Measurements from ENCODE around the gene BCL7A.

BCL7A gene

DNA sequence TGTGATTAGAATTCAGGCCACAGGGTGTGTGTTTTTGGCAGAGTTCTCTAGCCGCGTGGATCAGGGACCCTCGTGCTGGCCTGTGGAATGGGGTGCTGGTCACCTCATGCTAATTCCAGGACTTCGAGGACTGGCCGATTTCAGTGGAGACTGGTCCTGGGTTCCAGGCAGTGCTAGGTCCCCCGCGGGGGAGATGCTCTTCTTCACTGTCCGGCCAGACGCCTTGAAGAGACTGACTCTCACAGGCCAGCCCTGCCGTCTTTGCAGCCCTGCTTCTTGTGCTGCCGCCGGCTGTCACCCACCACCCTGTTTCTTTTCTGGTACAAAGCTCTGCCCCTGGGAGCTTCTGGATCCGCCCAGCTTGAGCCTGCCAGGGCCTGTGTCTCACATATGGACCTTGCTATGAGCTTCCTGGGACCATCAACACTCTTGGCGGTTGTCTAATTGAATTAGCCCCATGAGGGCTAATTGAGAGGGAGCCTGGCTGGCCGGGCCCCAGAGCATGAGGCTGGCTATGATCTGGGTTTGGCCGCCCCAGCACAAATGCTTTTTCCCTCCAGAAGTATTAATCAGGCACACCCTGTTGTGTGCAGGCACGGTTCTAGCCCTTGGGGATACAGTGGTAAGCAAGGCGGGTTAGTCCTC is 65.1 kb downstream of the BCL7A start:
- TF ChIP-seq, protein P1, sequence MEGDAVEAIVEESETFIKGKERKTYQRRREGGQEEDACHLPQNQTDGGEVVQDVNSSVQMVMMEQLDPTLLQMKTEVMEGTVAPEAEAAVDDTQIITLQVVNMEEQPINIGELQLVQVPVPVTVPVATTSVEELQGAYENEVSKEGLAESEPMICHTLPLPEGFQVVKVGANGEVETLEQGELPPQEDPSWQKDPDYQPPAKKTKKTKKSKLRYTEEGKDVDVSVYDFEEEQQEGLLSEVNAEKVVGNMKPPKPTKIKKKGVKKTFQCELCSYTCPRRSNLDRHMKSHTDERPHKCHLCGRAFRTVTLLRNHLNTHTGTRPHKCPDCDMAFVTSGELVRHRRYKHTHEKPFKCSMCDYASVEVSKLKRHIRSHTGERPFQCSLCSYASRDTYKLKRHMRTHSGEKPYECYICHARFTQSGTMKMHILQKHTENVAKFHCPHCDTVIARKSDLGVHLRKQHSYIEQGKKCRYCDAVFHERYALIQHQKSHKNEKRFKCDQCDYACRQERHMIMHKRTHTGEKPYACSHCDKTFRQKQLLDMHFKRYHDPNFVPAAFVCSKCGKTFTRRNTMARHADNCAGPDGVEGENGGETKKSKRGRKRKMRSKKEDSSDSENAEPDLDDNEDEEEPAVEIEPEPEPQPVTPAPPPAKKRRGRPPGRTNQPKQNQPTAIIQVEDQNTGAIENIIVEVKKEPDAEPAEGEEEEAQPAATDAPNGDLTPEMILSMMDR (IDR thresholded peaks at IDR 0.05; ENCODE audit: low read depth, low read length, missing control alignments) = no peak
- in situ Hi-C loops (cut with HindIII; ENCODE audit: low sequenced_read_pairs) = no loop called here
- DNase-seq (ENCODE audit: low read depth) = no peak
- no peak overlapping the region for H3K4me3 ChIP-seq (ENCODE audit: low read depth, low read length)

DNA sequence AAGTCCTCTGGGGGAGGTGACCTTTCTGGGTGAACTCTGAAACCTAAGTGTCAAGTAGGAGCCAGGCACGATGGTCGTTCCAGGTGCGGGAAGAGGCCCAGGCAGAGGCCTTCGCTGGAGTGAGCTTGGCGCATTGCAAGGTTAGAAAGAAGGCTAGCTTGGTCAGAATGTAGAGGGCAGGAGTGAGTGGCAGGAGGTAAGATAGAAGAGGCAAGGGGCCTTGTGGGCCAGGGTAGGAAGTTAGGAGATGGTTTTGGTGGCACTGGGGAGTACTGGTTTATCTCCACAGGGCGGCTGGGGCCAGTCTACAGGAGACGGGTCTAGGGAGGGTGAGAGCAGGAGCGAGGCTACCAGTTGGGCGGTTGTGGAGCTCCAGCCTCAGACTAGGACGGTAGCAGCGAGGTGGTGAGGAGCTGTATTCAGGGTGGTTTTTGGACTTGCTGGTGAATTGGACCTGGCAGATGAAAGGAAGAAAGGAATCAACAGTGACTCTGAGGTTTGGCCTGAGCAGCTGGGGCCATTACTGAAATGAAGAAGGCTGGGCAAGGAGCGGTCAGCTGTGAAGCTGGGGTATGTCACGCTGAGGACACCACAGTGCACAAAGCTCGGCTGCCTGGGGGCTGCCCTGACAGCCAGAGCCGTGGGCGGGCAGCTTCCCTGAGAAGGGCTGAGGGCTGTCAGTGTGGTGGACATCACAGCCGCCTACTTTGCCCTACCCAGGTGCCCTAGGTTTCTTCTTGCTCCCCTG is 65.9 kb downstream of the BCL7A start:
- no peak overlapping the region for H3K4me3 ChIP-seq (ENCODE audit: low read depth, low read length)
- no peak for DNase-seq (ENCODE audit: low read depth)
- TF ChIP-seq, protein P1 (IDR thresholded peaks at IDR 0.05; ENCODE audit: low read depth, low read length, missing control alignments) = no peak
- in situ Hi-C loops (cut with HindIII; ENCODE audit: low sequenced_read_pairs) = no loop called here

DNA sequence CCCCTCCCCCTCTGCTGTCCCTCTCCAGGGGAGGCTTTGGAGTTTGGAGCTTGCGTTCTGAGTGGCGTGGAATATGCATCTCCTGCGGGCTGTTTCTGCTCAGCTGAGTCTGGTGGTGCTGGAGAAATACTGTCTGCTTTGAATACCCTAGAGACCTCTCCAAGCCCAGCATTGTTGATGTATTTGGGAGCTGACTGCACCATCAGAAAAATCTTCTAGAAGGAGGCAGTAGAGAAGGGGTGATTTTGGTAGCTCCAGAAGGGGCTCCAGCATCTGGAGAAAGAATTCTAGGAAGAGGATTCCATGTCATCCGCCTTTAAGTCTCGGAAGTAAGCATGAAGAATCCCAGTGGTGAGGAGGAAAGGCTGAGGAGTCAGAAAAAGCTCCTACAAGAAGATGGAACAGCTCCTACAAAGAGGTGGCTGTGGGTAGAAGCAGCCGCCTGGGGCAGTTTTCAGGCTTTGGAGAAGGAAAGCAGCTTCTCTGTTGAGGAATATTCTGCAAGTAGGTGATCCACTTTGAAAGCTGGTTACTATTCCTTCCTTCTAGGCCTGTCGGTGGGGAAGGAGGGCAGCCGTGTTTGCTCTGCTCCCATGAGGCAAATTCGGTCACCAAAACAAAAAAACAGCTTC is 66.6 kb downstream of the BCL7A start:
- TF ChIP-seq, protein P1 (IDR thresholded peaks at IDR 0.05; ENCODE audit: low read depth, low read length, missing control alignments) = no peak
- DNase-seq (ENCODE audit: low read depth) = no peak
- H3K4me3 ChIP-seq (ENCODE audit: low read depth, low read length) = no peak overlapping the region
- in situ Hi-C loops (cut with HindIII; ENCODE audit: low sequenced_read_pairs) = no loop called here

DNA sequence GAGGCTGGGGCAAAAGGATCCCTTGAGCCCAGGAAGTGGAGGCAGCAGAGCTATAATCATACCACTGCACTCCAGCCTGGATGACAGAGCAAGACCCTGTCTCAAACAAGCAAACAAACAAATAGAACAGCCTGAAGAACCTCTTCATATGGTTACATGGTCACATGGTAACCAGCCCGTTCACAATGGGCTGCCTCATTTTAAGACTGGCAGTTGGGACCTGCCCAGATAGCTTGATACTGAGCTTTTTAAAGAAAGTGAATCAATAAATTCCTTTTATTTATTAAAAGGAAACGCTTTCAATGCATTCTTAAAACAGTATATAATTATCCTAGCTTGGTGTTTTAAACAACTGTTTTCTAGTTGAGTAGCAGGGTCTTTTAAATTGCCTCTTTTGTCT is 67.4 kb downstream of the BCL7A start:
- TF ChIP-seq, protein P1 (IDR thresholded peaks at IDR 0.05; ENCODE audit: low read depth, low read length, missing control alignments) = no peak
- in situ Hi-C loops (cut with HindIII; ENCODE audit: low sequenced_read_pairs) = no loop called here
- no peak overlapping the region for H3K4me3 ChIP-seq (ENCODE audit: low read depth, low read length)
- DNase-seq (ENCODE audit: low read depth) = no peak

DNA sequence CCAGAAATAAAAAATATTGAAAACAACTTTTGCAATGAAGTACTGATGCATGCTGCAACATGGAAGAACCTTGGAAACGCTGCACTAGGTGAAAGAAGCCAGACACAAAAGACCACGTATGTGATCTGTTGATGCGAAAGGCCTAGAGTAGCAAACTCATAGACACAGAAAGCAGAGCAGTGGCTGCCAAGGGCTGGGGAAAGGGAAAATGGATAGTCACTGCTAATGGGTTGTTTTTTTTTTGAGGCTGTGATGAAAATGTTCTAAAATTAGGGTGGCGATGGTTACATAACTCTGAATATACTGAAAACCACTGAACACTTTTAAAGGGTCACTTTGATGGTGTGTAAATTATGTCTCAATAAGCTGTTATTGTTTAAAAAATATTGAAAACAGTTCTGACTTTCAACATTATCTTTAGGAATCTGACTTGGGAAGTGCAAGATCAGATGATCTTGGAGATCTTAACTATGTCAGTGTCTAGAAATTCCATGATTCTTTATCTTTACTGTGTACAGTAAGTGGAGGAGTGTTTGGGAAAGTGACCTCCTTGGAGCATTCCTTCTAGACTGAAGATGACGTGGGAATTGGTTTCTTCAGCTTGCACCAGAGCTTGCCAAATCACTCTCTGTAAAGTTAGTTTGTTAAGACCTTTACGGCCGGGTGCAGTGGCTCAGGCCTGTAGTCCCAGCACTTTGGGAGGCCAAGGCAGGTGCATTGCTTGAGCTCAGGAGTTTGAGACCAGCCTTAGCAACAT is 69.3 kb downstream of the BCL7A start:
- peak; percentile 55 for DNase-seq (ENCODE audit: low read depth)
- in situ Hi-C loops (cut with HindIII; ENCODE audit: low sequenced_read_pairs) = no loop called here
- TF ChIP-seq, protein P1 (IDR thresholded peaks at IDR 0.05; ENCODE audit: low read depth, low read length, missing control alignments) = no peak
- H3K4me3 ChIP-seq (ENCODE audit: low read depth, low read length) = no peak overlapping the region

Measured in astrocyte of the cerebellum (primary cell).